C4-2B (cell line): Measurements from ENCODE around the gene ZDHHC14.

Source experiments
- ZFX ChIP-seq: fragments of 450-650 bp; IDR thresholded peaks from 2 replicates; pipeline ENCODE4 v1.6.1; 2017
- TF ChIP-seq, protein P1 (sequence below): fragments of 450-650 bp; conservative IDR thresholded peaks from 2 replicates; pipeline ENCODE4 v1.5.1; 2017; ENCODE audit warnings: mild to moderate bottlenecking

GRCh38 chr6:157609556-157609955 is 228.6 kb downstream of the ZDHHC14 start:
- TF ChIP-seq, protein P1, sequence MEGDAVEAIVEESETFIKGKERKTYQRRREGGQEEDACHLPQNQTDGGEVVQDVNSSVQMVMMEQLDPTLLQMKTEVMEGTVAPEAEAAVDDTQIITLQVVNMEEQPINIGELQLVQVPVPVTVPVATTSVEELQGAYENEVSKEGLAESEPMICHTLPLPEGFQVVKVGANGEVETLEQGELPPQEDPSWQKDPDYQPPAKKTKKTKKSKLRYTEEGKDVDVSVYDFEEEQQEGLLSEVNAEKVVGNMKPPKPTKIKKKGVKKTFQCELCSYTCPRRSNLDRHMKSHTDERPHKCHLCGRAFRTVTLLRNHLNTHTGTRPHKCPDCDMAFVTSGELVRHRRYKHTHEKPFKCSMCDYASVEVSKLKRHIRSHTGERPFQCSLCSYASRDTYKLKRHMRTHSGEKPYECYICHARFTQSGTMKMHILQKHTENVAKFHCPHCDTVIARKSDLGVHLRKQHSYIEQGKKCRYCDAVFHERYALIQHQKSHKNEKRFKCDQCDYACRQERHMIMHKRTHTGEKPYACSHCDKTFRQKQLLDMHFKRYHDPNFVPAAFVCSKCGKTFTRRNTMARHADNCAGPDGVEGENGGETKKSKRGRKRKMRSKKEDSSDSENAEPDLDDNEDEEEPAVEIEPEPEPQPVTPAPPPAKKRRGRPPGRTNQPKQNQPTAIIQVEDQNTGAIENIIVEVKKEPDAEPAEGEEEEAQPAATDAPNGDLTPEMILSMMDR, result no peak
- TF ChIP-seq ZFX, result no peak
